ENCODE measurements around the gene NDST1.

DNA sequence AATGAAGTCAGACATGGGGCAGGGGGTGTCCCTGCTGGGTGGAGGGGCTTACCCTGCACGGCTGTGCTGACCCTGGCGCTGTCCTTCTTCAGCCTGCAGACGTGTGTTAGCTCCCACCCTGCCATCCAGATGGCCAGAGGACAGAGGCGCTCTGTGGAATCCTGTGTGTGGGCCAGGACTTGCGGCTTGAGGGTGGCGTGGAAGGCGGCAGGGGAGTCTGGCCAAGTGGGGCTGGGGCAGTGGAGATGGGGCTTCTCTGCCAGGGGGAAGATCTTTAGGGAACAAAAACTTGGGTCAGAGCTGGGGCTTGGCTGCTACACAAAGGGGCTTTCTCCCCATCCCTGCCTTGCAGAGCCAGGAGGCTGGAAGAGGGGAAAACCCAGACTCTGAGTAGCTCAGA lies 86.1 kb downstream of the NDST1 start:
- TF ChIP-seq, protein P1, sequence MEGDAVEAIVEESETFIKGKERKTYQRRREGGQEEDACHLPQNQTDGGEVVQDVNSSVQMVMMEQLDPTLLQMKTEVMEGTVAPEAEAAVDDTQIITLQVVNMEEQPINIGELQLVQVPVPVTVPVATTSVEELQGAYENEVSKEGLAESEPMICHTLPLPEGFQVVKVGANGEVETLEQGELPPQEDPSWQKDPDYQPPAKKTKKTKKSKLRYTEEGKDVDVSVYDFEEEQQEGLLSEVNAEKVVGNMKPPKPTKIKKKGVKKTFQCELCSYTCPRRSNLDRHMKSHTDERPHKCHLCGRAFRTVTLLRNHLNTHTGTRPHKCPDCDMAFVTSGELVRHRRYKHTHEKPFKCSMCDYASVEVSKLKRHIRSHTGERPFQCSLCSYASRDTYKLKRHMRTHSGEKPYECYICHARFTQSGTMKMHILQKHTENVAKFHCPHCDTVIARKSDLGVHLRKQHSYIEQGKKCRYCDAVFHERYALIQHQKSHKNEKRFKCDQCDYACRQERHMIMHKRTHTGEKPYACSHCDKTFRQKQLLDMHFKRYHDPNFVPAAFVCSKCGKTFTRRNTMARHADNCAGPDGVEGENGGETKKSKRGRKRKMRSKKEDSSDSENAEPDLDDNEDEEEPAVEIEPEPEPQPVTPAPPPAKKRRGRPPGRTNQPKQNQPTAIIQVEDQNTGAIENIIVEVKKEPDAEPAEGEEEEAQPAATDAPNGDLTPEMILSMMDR (IDR thresholded peaks at IDR 0.05): no peak
- TF ChIP-seq POLR2A (IDR thresholded peaks at IDR 0.05): no peak
